Measurements from ENCODE around the gene RMI2.
"Not testable (repeated sequence)": the region's sequence is repeated elsewhere in the genome, so short reads cannot be mapped to it uniquely, and the experiment has no call there.

Gene RMI2

GRCh38 chr16:11367483-11367906 lies 22.2 kb downstream of the RMI2 start:
- no peak overlapping the region for H3K27ac ChIP-seq (ENCODE audit: low read length)
- no peaks in the 10 kb centered on the region for H3K36me3 ChIP-seq (ENCODE audit: control insufficient read depth, low read depth, low read length)
- H3K27me3 ChIP-seq (ENCODE audit: control insufficient read depth, insufficient read depth, low read length), result no peaks in the 10 kb centered on the region
- peaks cover 8% of the 10 kb centered on the region for H3K4me1 ChIP-seq (ENCODE audit: control insufficient read depth, low read depth, low read length)
- H3K4me3 ChIP-seq (ENCODE audit: low read length), result no peak overlapping the region
- no peak overlapping the region for H3K9ac ChIP-seq (ENCODE audit: low read length)
- no peaks in the 10 kb centered on the region for H3K9me3 ChIP-seq (ENCODE audit: control insufficient read depth, low read depth, low read length)

- no peak overlapping the region for H3K9ac ChIP-seq (ENCODE audit: low read length)
- H3K27ac ChIP-seq (ENCODE audit: low read length), result no peak overlapping the region
- no peaks in the 10 kb centered on the region for H3K9me3 ChIP-seq (ENCODE audit: control insufficient read depth, low read depth, low read length)
- H3K27me3 ChIP-seq (ENCODE audit: control insufficient read depth, insufficient read depth, low read length), result no peaks in the 10 kb centered on the region
- H3K4me1 ChIP-seq (ENCODE audit: control insufficient read depth, low read depth, low read length), result peaks cover 3% of the 10 kb centered on the region
- no peaks in the 10 kb centered on the region for H3K36me3 ChIP-seq (ENCODE audit: control insufficient read depth, low read depth, low read length)
- H3K4me3 ChIP-seq (ENCODE audit: low read length), result no peak overlapping the region
Measured at GRCh38 chr16:11370084-11370931, 25.0 kb downstream of the RMI2 start.

DNA sequence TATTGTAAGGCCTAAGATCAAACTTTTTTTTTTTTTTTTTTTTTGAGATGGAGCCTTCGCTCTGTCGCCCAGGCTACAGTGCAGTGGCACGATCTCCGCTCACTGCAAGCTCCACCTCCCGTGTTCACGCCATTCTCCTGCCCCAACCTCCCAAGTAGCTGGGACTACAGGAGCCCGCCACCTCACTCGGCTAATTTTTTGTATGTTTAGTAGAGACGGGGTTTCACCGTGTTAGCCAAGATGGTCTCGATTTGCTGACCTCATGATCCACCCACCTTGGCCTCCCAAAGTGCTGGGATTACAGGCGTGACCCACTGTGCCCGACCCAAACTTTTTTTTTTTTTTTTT lies 25.6 kb downstream of the RMI2 start:
- H3K9ac ChIP-seq (ENCODE audit: low read length); H3K36me3 ChIP-seq (ENCODE audit: control insufficient read depth, low read depth, low read length); H3K9me3 ChIP-seq (ENCODE audit: control insufficient read depth, low read depth, low read length); H3K27me3 ChIP-seq (ENCODE audit: control insufficient read depth, insufficient read depth, low read length); H3K27ac ChIP-seq (ENCODE audit: low read length); H3K4me3 ChIP-seq (ENCODE audit: low read length); H3K4me1 ChIP-seq (ENCODE audit: control insufficient read depth, low read depth, low read length): not testable (repeated sequence)

DNA sequence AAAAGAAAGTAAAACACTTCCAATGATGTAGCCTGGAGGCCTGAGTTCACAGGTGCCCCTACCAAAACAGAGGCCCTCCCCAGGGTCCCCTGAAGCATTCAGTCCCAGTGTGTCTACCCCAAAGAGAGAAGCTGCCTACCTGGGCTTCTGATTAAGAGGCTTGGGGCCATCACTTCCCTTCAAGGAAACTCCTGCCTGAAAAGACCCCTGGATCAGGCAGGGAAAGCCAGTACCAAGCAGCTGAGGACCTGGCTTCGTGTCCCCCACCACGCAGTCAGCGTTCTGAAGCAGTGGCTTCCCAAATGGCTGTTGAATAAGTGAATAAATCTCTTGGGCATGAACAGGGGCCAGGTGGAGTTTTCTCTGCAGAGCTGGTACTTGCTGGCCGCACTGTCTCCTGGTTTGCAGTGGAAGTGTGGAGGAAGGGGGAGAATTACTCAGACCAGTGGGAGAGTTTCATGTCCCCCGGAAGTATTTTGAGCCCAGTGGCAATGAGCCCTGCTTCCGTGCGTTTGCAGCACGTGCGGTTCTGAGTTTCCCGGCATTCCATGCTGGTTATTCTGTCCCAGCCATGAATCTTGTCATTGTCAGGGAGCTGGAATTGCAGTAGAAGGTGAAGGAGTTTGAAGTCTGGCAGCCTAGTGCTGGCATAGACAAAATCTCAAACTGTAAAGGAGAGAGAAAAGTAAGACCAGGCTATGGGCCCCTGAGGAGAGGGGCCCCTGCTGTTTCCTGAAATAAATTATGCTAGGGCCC lies 27.0 kb downstream of the RMI2 start:
- no peak overlapping the region for H3K27ac ChIP-seq (ENCODE audit: low read length)
- peaks cover 3% of the 10 kb centered on the region for H3K4me1 ChIP-seq (ENCODE audit: control insufficient read depth, low read depth, low read length)
- H3K9ac ChIP-seq (ENCODE audit: low read length), result no peak overlapping the region

DNA sequence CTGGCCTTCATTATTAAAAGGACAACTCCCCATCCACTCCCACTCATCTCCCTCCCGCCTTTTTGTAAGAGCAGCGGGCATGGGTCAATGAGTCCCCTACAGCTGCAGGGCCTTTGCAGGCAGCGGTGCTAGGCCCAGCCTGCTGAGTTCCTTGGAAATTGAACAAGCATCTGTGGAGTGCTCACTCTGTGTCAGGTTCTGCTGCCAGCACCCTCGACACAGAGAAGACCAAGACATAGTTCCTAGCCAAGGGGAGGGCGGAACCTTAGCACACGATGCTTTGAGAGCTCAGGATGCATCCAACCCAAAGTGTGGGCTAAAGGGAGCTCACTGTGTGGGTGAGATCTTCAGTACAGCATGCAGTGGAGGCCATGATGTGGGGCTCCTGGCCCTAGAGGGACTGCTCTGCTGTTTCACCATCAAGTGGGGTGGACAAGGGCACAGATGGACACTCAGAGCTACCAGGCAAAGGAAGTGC lies 27.6 kb downstream of the RMI2 start:
- no peaks in the 10 kb centered on the region for H3K36me3 ChIP-seq (ENCODE audit: control insufficient read depth, low read depth, low read length)
- H3K27me3 ChIP-seq (ENCODE audit: control insufficient read depth, insufficient read depth, low read length), result no peaks in the 10 kb centered on the region
- no peaks in the 10 kb centered on the region for H3K9me3 ChIP-seq (ENCODE audit: control insufficient read depth, low read depth, low read length)
- no peak overlapping the region for H3K27ac ChIP-seq (ENCODE audit: low read length)
- no peak overlapping the region for H3K9ac ChIP-seq (ENCODE audit: low read length)
- H3K4me1 ChIP-seq (ENCODE audit: control insufficient read depth, low read depth, low read length), result peaks cover 3% of the 10 kb centered on the region
- no peak overlapping the region for H3K4me3 ChIP-seq (ENCODE audit: low read length)

More for the DNA sequence above, 27.0 kb downstream of the RMI2 start:
- Histone ChIP-seq H3K4me3 (ENCODE audit: low read length) (no peak overlapping the region), H3K27me3 (ENCODE audit: control insufficient read depth, insufficient read depth, low read length) (no peaks in the 10 kb centered on the region), H3K9me3 (ENCODE audit: control insufficient read depth, low read depth, low read length) (no peaks in the 10 kb centered on the region), H3K36me3 (ENCODE audit: control insufficient read depth, low read depth, low read length) (no peaks in the 10 kb centered on the region)

- Histone ChIP-seq H3K27me3 (ENCODE audit: control insufficient read depth, insufficient read depth, low read length) (no peaks in the 10 kb centered on the region), H3K9ac (ENCODE audit: low read length) (no peak overlapping the region), H3K36me3 (ENCODE audit: control insufficient read depth, low read depth, low read length) (no peaks in the 10 kb centered on the region), H3K9me3 (ENCODE audit: control insufficient read depth, low read depth, low read length) (no peaks in the 10 kb centered on the region), H3K4me1 (ENCODE audit: control insufficient read depth, low read depth, low read length) (peaks cover 3% of the 10 kb centered on the region), H3K27ac (ENCODE audit: low read length) (no peak overlapping the region), H3K4me3 (ENCODE audit: low read length) (no peak overlapping the region)
Measured at GRCh38 chr16:11374255-11374654, 29.0 kb downstream of the RMI2 start.

GRCh38 chr16:11377154-11377553 lies 31.9 kb downstream of the RMI2 start:
- H3K9me3 ChIP-seq (ENCODE audit: control insufficient read depth, low read depth, low read length), result no peaks in the 10 kb centered on the region
- no peak overlapping the region for H3K9ac ChIP-seq (ENCODE audit: low read length)
- no peaks in the 10 kb centered on the region for H3K27me3 ChIP-seq (ENCODE audit: control insufficient read depth, insufficient read depth, low read length)
- H3K36me3 ChIP-seq (ENCODE audit: control insufficient read depth, low read depth, low read length), result no peaks in the 10 kb centered on the region
- no peak overlapping the region for H3K4me3 ChIP-seq (ENCODE audit: low read length)
- H3K27ac ChIP-seq (ENCODE audit: low read length), result no peak overlapping the region
- no peaks in the 10 kb centered on the region for H3K4me1 ChIP-seq (ENCODE audit: control insufficient read depth, low read depth, low read length)

DNA sequence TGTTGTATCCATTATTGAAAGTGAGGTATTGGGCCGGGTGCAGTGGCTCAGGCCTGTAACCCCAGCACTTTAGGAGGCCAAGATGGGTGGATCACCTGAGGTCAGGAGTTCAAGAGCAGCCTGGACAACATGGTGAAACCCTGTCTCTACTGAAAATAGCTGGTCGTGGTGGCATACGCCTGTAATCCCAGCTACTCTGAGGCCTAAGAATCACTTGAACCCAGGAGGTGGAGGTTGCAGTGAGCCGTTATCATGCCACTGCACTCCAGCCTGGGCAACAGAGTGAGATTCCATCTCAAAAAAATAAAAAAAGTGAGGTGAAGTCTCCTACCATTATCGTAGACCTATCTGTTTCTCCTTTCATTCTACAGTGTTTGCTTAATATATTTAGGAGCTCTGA lies 33.7 kb downstream of the RMI2 start:
- H3K36me3 ChIP-seq (ENCODE audit: control insufficient read depth, low read depth, low read length); H3K27ac ChIP-seq (ENCODE audit: low read length); H3K9me3 ChIP-seq (ENCODE audit: control insufficient read depth, low read depth, low read length); H3K27me3 ChIP-seq (ENCODE audit: control insufficient read depth, insufficient read depth, low read length); H3K4me3 ChIP-seq (ENCODE audit: low read length); H3K4me1 ChIP-seq (ENCODE audit: control insufficient read depth, low read depth, low read length); H3K9ac ChIP-seq (ENCODE audit: low read length): not testable (repeated sequence)

DNA sequence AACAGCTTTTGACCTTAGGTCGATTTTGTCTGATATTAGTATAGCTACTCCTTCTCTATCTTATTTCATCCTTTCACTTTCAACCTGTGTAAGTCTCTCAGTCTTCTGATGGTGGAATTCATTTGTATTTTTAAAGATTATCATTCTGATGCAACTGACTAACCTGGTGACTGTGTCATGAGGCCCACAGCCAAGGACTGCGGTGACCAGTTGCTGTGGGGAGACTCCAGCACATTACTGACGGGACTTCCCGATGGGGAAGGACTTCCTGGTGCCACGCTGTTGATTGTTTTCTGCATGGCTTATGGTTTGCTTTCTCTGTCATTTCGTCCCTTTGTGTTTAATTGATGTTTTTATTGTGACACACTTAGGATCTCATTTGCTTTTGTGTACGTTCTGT lies 34.2 kb downstream of the RMI2 start:
- Histone ChIP-seq H3K27me3 (ENCODE audit: control insufficient read depth, insufficient read depth, low read length) (no peaks in the 10 kb centered on the region), H3K27ac (ENCODE audit: low read length) (no peak overlapping the region), H3K4me3 (ENCODE audit: low read length) (no peak overlapping the region), H3K4me1 (ENCODE audit: control insufficient read depth, low read depth, low read length) (no peaks in the 10 kb centered on the region), H3K9ac (ENCODE audit: low read length) (no peak overlapping the region), H3K9me3 (ENCODE audit: control insufficient read depth, low read depth, low read length) (no peaks in the 10 kb centered on the region), H3K36me3 (ENCODE audit: control insufficient read depth, low read depth, low read length) (no peaks in the 10 kb centered on the region)

GRCh38 chr16:11380836-11381235 lies 35.6 kb downstream of the RMI2 start:
- Histone ChIP-seq H3K36me3 (ENCODE audit: control insufficient read depth, low read depth, low read length) (no peaks in the 10 kb centered on the region), H3K9me3 (ENCODE audit: control insufficient read depth, low read depth, low read length) (no peaks in the 10 kb centered on the region), H3K27ac (ENCODE audit: low read length) (no peak overlapping the region), H3K9ac (ENCODE audit: low read length) (no peak overlapping the region), H3K4me3 (ENCODE audit: low read length) (no peak overlapping the region), H3K27me3 (ENCODE audit: control insufficient read depth, insufficient read depth, low read length) (no peaks in the 10 kb centered on the region), H3K4me1 (ENCODE audit: control insufficient read depth, low read depth, low read length) (no peaks in the 10 kb centered on the region)

DNA sequence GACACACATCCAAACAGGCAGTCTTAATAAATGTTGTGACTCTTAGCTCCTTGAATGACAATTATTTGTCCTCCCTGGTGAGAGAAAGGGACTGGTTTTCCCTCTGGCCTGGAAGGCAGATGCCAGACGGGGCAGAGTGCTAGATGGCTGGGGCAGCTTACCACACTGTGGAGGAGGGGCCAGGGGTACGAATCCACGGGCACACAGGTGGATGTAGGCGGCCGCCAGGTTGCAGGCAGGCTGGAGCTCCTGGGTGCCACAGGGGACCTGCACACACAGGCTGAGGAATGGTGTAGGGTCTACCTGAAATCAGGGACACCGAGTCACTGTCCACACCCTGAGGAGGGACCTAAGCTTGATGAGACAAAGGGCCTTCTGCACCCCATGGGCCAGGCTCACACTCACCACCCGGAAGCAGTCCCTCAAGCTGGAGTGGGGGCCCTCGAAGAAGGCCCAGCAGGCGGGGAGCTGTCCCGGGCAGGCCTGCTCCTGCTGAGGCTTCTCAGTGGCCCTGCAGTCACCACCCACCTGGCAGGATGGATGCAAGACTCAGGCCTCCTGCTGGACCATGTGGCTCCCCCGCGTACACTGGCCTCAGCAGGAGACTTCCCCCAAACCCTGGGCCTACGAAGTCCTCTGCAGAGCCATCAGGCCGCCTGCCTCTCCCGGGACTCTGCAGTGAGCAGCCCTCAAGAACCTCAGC lies 38.4 kb downstream of the RMI2 start:
- Histone ChIP-seq H3K4me1 (ENCODE audit: control insufficient read depth, low read depth, low read length) (no peaks in the 10 kb centered on the region), H3K4me3 (ENCODE audit: low read length) (no peak overlapping the region), H3K27ac (ENCODE audit: low read length) (no peak overlapping the region), H3K9me3 (ENCODE audit: control insufficient read depth, low read depth, low read length) (no peaks in the 10 kb centered on the region), H3K9ac (ENCODE audit: low read length) (no peak overlapping the region), H3K36me3 (ENCODE audit: control insufficient read depth, low read depth, low read length) (no peaks in the 10 kb centered on the region), H3K27me3 (ENCODE audit: control insufficient read depth, insufficient read depth, low read length) (no peaks in the 10 kb centered on the region)
